ENCODE data around the gene MYOM1.

Gene MYOM1

GRCh38 chr18:3054214-3054613 is 165.6 kb downstream of the MYOM1 start:
- Histone ChIP-seq H3K9ac (ENCODE audit: low read length) (no peak overlapping the region), H3K79me2 (ENCODE audit: low read length) (no peaks in the 10 kb centered on the region), H3K9me3 (replicated peaks; ENCODE audit: insufficient read depth, low read length) (no peaks in the 10 kb centered on the region), H3K36me3 (replicated peaks; ENCODE audit: insufficient read depth, low read length) (no peaks in the 10 kb centered on the region), H3K4me2 (ENCODE audit: low read depth, low read length) (no peak overlapping the region), H3K4me3 (ENCODE audit: low read length) (no peak overlapping the region), H2AFZ (ENCODE audit: low read length) (no peak overlapping the region), H3K4me1 (ENCODE audit: low read length) (no peaks in the 10 kb centered on the region), H3K27me3 (replicated peaks; ENCODE audit: insufficient read depth, low read length) (no peaks in the 10 kb centered on the region), H3K9me2 (replicated peaks; ENCODE audit: insufficient read depth, low read length) (no peaks in the 10 kb centered on the region), H4K20me1 (ENCODE audit: insufficient read depth, low read length) (no peaks in the 10 kb centered on the region), H3K27ac (ENCODE audit: low read length) (no peak overlapping the region), H3F3A (ENCODE audit: insufficient read depth, low read length) (no peaks in the 10 kb centered on the region)
- TF ChIP-seq EZH2phosphoT487 (IDR thresholded peaks at IDR 0.05; ENCODE audit: low read length), result no peak
- no peak for TF ChIP-seq CTCF (IDR thresholded peaks at IDR 0.05; ENCODE audit: low read length)
- no peak for TF ChIP-seq EZH2 (optimal IDR thresholded peaks at IDR 0.05; ENCODE audit: low read depth, low read length)
- DNase-seq, result no peak

GRCh38 chr18:3053081-3053480 is 166.7 kb downstream of the MYOM1 start:
- Histone ChIP-seq H3K36me3 (replicated peaks; ENCODE audit: insufficient read depth, low read length) (no peaks in the 10 kb centered on the region), H3K9me2 (replicated peaks; ENCODE audit: insufficient read depth, low read length) (no peaks in the 10 kb centered on the region), H3F3A (ENCODE audit: insufficient read depth, low read length) (no peaks in the 10 kb centered on the region), H3K9ac (ENCODE audit: low read length) (no peak overlapping the region), H3K27me3 (replicated peaks; ENCODE audit: insufficient read depth, low read length) (no peaks in the 10 kb centered on the region), H3K4me2 (ENCODE audit: low read depth, low read length) (no peak overlapping the region), H3K9me3 (replicated peaks; ENCODE audit: insufficient read depth, low read length) (no peaks in the 10 kb centered on the region), H2AFZ (ENCODE audit: low read length) (no peak overlapping the region), H4K20me1 (ENCODE audit: insufficient read depth, low read length) (no peaks in the 10 kb centered on the region), H3K4me3 (ENCODE audit: low read length) (no peak overlapping the region), H3K27ac (ENCODE audit: low read length) (no peak overlapping the region), H3K4me1 (ENCODE audit: low read length) (no peaks in the 10 kb centered on the region), H3K79me2 (ENCODE audit: low read length) (no peaks in the 10 kb centered on the region)
- no peak for TF ChIP-seq CTCF (IDR thresholded peaks at IDR 0.05; ENCODE audit: low read length)
- TF ChIP-seq EZH2 (optimal IDR thresholded peaks at IDR 0.05; ENCODE audit: low read depth, low read length), result no peak
- TF ChIP-seq EZH2phosphoT487 (IDR thresholded peaks at IDR 0.05; ENCODE audit: low read length), result no peak
- DNase-seq, result no peak

- H3K27ac ChIP-seq (ENCODE audit: low read length), result no peak overlapping the region
- no peak overlapping the region for H3K9ac ChIP-seq (ENCODE audit: low read length)
- H3K9me3 ChIP-seq (replicated peaks; ENCODE audit: insufficient read depth, low read length), result no peaks in the 10 kb centered on the region
- no peaks in the 10 kb centered on the region for H3F3A ChIP-seq (ENCODE audit: insufficient read depth, low read length)
- no peaks in the 10 kb centered on the region for H3K36me3 ChIP-seq (replicated peaks; ENCODE audit: insufficient read depth, low read length)
- no peak for DNase-seq
- no peaks in the 10 kb centered on the region for H3K4me1 ChIP-seq (ENCODE audit: low read length)
- no peaks in the 10 kb centered on the region for H3K79me2 ChIP-seq (ENCODE audit: low read length)
- no peaks in the 10 kb centered on the region for H3K9me2 ChIP-seq (replicated peaks; ENCODE audit: insufficient read depth, low read length)
- H3K4me2 ChIP-seq (ENCODE audit: low read depth, low read length), result no peak overlapping the region
- H4K20me1 ChIP-seq (ENCODE audit: insufficient read depth, low read length), result no peaks in the 10 kb centered on the region
- TF ChIP-seq EZH2 (optimal IDR thresholded peaks at IDR 0.05; ENCODE audit: low read depth, low read length) (no peak), CTCF (IDR thresholded peaks at IDR 0.05; ENCODE audit: low read length) (no peak), EZH2phosphoT487 (IDR thresholded peaks at IDR 0.05; ENCODE audit: low read length) (no peak)
- H2AFZ ChIP-seq (ENCODE audit: low read length), result no peak overlapping the region
- no peaks in the 10 kb centered on the region for H3K27me3 ChIP-seq (replicated peaks; ENCODE audit: insufficient read depth, low read length)
- no peak overlapping the region for H3K4me3 ChIP-seq (ENCODE audit: low read length)
These were observed 167.4 kb downstream of the MYOM1 start for GRCh38 chr18:3052411-3052758.

Measured in MM.1S (cell line).